ENCODE measurements around the gene CYP27A1. TPM values are rescaled to one million over a fixed set of nuclear protein-coding genes. Genes with fewer than 3 reads are reported as not detected.

Gene CYP27A1
- total RNA-seq, 2 experiments from 2014 or later: 0.12 to 0.16 TPM

DNA sequence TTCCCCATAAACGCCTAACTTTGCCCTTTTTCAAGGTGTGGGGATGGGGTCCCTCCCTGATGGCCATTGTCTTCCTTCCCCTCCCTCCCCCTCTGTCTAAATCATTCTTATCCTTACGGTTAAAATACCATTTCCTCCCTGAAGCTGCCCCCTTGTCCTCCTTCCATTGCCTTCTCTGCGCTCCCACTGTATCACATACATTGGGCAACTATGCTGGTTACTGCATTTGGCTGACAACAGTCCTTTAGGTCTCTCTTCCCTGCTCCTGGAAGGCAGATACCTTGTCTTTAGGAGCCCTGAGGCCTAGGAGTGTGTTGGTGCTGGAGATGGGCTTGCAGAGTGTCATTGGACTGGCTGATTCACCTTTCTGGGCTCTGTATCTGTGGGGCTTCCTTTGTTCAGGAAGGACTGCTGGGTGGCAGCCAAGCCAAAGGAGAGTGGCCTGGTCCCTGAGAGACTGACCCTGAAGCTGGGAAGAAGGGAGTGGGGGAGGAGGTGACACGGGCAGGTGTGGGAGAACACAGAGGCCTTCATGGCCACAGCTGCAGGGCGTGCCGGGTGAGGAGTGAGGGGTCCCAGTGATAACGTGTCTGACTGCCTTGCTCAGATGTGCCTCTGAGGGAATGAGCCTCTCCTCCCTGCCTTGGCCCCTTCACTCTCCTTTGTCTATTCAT lies 79.8 kb downstream of the CYP27A1 start:
- peaks cover 15% of the 10 kb centered on the region for H3K4me1 Mint-ChIP-seq
- ChIA-PET POLR2A (no interaction called here), CTCF (interaction anchor here (0.6 to 4.0 kb wide), 5 partner anchors 10 to 37 kb away, joined by 3 to 29 read pairs (median 5); no protein-coding TSS in a partner anchor)
- no peak for ATAC-seq
- peaks cover 52% of the 10 kb centered on the region for H3K27me3 Mint-ChIP-seq
- no peaks in the 10 kb centered on the region for H3K36me3 Mint-ChIP-seq (ENCODE audit: low read depth)
- no peak overlapping the region for H3K4me3 Mint-ChIP-seq
- DNase-seq: no peak
- H3K9me3 Mint-ChIP-seq (ENCODE audit: low read depth): no peaks in the 10 kb centered on the region
- no peak overlapping the region for H3K27ac Mint-ChIP-seq
- intact Hi-C loops (cut with DNase I, micrococcal nuclease): no loop called here

DNA sequence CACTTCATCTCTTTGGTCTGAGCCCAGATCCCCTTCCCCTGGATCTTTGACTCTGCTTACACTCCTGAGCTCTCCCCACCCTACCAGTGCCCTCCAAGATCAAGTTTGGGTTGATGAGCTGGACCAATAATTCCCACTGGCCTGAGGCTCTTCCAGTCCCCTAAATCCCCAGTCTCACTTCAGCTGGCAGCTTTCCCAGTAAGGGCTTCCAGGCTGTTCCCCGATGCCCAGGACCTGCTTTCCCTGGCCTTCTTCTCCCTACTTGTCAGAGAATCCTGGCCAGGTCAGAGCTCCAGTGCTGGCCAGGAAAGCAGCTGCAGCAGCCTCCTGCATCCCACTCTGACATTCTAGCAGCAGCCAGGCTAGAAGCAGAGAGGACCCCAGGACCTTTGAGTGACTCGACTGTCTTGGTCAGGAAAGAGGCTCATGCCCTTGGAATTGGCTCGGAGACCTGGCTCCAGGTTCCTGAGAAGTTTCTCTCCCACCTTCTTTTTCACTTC lies 81.1 kb downstream of the CYP27A1 start:
- no peaks in the 10 kb centered on the region for H3K36me3 Mint-ChIP-seq (ENCODE audit: low read depth)
- H3K9me3 Mint-ChIP-seq (ENCODE audit: low read depth): no peaks in the 10 kb centered on the region
- ChIA-PET CTCF (interaction anchor here (0.6 to 1.2 kb wide), 4 partner anchors 10 to 140 kb away, joined by 3 to 5 read pairs (median 3); no protein-coding TSS in a partner anchor), POLR2A (no interaction called here)
- H3K4me3 Mint-ChIP-seq: no peak overlapping the region
- ATAC-seq (no peak), DNase-seq (no peak)
- H3K27me3 Mint-ChIP-seq: peaks cover 45% of the 10 kb centered on the region
- no peak overlapping the region for H3K27ac Mint-ChIP-seq
- peaks cover 15% of the 10 kb centered on the region for H3K4me1 Mint-ChIP-seq
- intact Hi-C loops (cut with DNase I, micrococcal nuclease): no loop called here

Small RNA genes within 50 kb of the gene (microRNA-seq; reads per million reads assigned to microRNA genes)
- gene MIR9500 (ENCODE audit: borderline replicate concordance): not detected

Other genes with a start within 250 kb of the CYP27A1 start
- gene USP37, start 213.8 kb upstream of the CYP27A1 start, total RNA-seq: 10 to 100 TPM; 42.5 to 46.8 TPM
- gene CNOT9, start 213.3 kb upstream of the CYP27A1 start, total RNA-seq: 100 to 1,000 TPM; 100 to 105 TPM
- under 1 TPM; 0.18 to 0.83 TPM for gene PLCD4, start 174.2 kb upstream of the CYP27A1 start, total RNA-seq
- gene ZNF142, start 122.5 kb upstream of the CYP27A1 start, total RNA-seq: 10 to 100 TPM; 31.5 to 42.4 TPM
- gene BCS1L, start 122.5 kb upstream of the CYP27A1 start, total RNA-seq: 10 to 100 TPM; 74.3 to 92.3 TPM
- gene RNF25, start 110.1 kb upstream of the CYP27A1 start, total RNA-seq: 10 to 100 TPM; 14.1 to 29.2 TPM
- gene STK36, start 110.1 kb upstream of the CYP27A1 start, total RNA-seq: 10 to 100 TPM; 13.1 to 19.3 TPM
- gene TTLL4, start 71.3 kb upstream of the CYP27A1 start, total RNA-seq: 10 to 100 TPM; 33.7 to 46.6 TPM
- gene PRKAG3, start 49.7 kb downstream of the CYP27A1 start, total RNA-seq: not detected
- gene WNT6, start 77.7 kb downstream of the CYP27A1 start, total RNA-seq: under 1 TPM in 1 of 2 experiments, not detected in 1; 0.30 TPM
- 1 to 10 TPM; 5.4 to 6.0 TPM for gene WNT10A, start 98.7 kb downstream of the CYP27A1 start, total RNA-seq
- not detected for gene CDK5R2, start 177.5 kb downstream of the CYP27A1 start, total RNA-seq
- not detected for gene FEV, start 203.0 kb downstream of the CYP27A1 start, total RNA-seq
- not detected for gene CRYBA2, start 211.3 kb downstream of the CYP27A1 start, total RNA-seq